GM13977 (cell line): ENCODE measurements around the gene ANKRD44.
"Not testable (repeated sequence)": the region's sequence is repeated elsewhere in the genome, so short reads cannot be mapped to it uniquely, and the experiment has no call there.

Source experiments
- DNase-seq: peaks from one replicate; pipeline ENCODE4 v3.0.0; 2012; ENCODE audit warnings: low spot score
- in situ Hi-C: fragments of 300-500 bp; cut with MboI; formaldehyde crosslinking; loops from one replicate; pipeline ENCODE4 v1.12.0; 2022; ENCODE audit warnings: low sequenced_read_pairs, low pct_unique_long_range_greater_than_20kb, mixed read lengths, inconsistent platforms; ENCODE audit not compliant: unreplicated experiment
- TF ChIP-seq, protein P1 (sequence below): IDR thresholded peaks from 2 replicates; pipeline ENCODE4 v1.5.1; 2012; ENCODE audit warnings: mild to moderate bottlenecking, control low read depth; ENCODE audit not compliant: insufficient read depth; ENCODE audit errors: extremely low read depth, missing control alignments

ANKRD44 gene

DNA sequence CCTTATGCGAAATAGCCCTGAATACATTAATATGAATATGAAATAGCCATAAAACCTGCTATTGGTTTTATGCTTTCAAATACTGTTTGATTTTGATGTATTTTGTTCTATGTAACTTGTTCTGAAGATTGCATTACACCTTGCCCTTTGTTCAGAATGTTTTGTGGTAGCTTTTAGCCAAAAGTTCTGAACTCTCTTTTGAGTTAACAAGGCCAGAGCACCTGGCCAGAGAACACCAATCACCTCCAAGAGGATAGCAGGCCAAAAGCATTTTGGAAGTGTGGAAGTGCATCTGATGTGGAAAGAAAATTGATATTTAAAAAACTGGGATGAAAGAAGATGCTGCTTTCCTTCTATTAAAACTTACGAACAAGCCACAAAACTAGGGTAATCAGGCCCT lies 297.5 kb downstream of the ANKRD44 start:
- in situ Hi-C loops = no loop called here
- no peak for DNase-seq
- TF ChIP-seq, protein P1, sequence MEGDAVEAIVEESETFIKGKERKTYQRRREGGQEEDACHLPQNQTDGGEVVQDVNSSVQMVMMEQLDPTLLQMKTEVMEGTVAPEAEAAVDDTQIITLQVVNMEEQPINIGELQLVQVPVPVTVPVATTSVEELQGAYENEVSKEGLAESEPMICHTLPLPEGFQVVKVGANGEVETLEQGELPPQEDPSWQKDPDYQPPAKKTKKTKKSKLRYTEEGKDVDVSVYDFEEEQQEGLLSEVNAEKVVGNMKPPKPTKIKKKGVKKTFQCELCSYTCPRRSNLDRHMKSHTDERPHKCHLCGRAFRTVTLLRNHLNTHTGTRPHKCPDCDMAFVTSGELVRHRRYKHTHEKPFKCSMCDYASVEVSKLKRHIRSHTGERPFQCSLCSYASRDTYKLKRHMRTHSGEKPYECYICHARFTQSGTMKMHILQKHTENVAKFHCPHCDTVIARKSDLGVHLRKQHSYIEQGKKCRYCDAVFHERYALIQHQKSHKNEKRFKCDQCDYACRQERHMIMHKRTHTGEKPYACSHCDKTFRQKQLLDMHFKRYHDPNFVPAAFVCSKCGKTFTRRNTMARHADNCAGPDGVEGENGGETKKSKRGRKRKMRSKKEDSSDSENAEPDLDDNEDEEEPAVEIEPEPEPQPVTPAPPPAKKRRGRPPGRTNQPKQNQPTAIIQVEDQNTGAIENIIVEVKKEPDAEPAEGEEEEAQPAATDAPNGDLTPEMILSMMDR = no peak

DNA sequence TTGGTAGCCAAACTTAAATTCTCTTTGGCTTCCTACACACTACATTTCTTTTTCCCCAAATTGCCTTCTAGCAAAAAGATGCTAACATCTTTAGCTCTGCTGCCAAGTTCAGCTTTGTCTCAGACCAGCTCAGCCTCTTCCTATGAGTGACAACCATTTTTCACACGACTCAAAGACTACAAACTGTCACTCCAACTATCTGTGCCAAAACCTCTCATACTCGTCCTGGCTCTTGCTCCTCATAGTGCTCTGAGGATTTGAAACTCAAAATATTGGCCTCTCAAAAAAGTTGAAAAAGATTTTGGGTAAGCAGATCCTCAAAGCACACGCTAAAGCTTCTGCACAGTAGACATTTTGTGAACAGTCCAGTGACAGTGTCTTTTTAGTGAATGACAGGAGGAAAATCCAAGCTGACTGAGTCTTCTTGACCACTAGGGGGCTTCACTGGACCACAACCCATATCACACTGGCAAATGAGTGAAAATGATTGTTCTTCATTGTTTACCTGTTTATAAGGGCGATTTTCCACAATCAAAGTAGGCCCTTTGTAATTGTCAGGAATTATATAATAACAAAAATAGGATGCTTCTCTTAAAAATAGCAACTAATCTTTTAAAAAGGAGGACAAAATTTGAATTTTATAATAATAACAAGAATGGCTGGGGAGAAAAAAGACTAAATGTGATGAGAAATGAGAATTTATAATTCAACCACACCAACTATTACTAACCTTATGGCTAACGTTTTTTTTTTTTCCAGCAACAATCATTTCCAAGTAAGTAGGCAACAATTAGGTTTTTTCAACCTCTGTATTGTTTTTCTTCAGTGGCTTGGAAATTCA lies 298.6 kb downstream of the ANKRD44 start:
- TF ChIP-seq, protein P1 = peak; percentile 71
- peak; percentile 69 for DNase-seq
- in situ Hi-C loops = no loop called here

- in situ Hi-C loops = no loop called here
- no peak for DNase-seq
- TF ChIP-seq, protein P1 = no peak
These were observed 299.6 kb downstream of the ANKRD44 start for GRCh38 chr2:197011021-197011417.

- DNase-seq = no peak
- in situ Hi-C loops = no loop called here
- TF ChIP-seq, protein P1 = no peak
These were observed 300.2 kb downstream of the ANKRD44 start for GRCh38 chr2:197010200-197011020.

DNA sequence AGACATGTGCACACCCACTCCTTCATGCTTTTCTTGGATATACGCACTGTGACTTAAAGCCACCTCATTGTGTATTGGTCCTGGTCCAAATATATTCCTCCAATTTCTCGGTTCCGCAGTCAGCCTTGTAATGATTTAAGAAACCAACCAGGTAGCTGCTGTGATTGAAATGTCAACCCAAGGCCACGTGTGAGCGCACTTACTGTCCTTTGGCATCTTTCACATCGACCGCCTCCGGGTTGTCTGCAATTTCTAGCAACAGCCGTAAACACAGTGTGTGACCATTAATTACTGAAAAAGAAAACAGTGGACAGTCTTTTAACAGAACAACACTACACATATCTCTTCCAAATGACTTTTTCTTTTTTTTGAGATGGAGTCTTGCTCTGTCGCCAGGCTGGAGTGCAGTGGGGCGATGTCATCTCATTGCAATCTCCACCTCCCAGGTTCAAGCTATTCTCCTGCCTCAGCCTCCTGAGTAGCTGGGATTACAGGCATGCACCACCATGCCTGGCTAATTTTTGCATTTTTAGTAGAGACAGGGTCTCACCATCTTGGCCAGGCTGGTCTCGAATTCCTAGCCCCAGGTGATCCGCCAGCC lies 301.7 kb downstream of the ANKRD44 start:
- in situ Hi-C loops, DNase-seq: not testable (repeated sequence)

DNA sequence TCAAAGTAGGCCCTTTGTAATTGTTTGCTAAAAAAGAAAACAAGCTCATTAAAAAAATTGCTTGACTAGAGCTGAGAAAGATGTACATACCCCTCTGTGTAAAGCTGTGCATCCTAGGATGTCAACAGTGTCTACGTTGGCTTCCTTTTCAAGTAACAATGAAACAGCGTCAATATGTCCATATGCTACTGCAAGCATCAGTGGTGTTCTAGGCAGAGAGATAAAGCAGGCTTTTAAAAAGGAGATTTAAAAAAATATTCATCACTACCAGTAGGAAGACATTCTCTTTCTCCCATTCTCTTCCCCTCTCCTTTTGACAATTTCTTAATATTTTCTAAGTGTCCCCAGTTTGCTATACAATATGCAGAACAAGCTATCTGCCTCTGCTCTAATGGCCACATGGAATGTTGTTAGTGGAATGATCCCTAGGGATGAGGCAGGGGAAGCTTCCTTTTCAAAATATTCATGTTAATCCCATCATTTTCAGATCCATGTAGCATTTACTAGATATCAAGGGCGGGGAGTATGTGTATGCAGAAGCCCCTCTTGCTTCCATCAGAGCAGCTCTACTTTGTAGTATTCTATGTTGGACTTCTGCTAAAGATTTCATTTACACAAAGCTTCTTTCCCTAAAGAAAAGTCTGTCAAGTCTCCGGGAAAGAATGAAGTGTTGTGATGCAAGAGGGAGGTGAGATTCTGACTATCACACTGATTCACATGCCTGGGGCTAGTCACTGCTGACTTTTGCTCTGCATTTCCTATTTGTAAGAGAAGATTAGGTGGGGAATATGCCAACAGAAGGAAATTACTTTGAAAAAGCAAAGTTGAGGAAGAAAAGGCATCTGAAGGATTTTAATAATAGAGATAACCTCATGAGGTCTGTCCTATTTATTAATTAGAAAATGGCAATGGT lies 302.6 kb downstream of the ANKRD44 start:
- in situ Hi-C loops = no loop called here
- no peak for DNase-seq
- TF ChIP-seq, protein P1 = no peak
